AG08395 (cell line): Measurements from ENCODE around the gene IFNA16.
"Not testable (repeated sequence)": the region's sequence is repeated elsewhere in the genome, so short reads cannot be mapped to it uniquely, and the experiment has no call there.

Experiments used
- DNase-seq: peaks from one replicate; pipeline ENCODE4 v3.0.0; 2012; ENCODE audit warnings: mixed read lengths, low spot score

IFNA16 gene

GRCh38 chr9:21217211-21217610 lies at the start of gene IFNA16:
IFNA16 (minus strand) TSS chr9:21217311; CDS start chr9:21217305, 6 bp downstream.
- DNase-seq: not testable (repeated sequence)

GRCh38 chr9:21265421-21266189 lies 48.5 kb upstream of the IFNA16 start:
- no peak for DNase-seq

DNA sequence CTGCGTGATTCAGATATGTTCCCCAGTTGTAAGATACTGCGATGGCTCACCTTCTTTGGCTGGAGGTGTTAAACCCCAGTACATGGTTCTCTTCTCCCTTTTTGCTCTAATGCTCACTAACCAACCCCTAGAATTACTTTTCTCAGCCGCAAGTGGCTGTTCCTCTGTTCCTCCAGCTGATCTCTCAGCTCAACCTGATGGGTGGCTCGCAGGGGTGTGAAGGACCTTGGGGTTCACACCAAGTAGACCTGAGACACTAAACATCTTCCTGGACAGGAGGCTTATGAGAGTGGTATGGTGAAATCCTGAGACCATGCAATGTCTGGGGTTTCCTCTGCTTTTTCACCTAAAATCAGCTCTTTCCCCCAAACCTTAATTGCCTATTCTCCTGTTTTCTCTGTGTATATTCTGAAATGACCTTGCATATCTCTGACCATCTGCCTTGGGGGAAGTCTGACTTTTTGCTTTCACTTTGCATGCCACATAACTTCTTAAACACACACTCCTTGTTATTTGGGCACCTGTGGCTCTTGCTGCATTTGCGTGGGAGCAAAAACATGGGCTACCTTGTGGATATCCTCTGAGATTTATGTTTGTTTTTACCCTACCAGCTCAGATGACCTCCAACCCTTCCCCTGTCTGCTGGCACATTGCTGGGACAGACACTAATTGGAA lies 38.6 kb upstream of the IFNA16 start:
- no peak for DNase-seq

GRCh38 chr9:21252721-21253547 lies 35.8 kb upstream of the IFNA16 start:
- peak; percentile 44 for DNase-seq

DNA sequence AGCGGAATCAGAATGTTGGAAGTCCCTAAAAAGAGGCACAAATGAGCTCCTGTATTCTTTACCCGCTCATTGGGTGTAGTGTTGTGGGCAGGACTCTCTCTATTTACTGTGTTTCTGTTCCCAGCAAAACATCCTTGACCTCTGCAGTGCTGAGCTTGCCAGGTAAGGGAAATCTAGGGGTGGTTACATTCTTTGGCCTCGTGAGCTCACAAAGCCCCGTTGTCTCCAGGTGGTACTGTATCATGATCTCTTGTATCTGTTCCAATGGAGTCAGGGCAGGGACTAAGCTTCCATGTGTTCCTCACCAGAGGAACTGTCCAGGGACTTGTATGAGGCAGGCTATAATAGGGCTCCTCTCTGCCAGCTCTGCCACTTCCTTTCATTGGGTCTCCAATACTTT lies 34.5 kb upstream of the IFNA16 start:
- DNase-seq: no peak

GRCh38 chr9:21251190-21251589 lies 34.1 kb upstream of the IFNA16 start:
- DNase-seq: no peak

DNA sequence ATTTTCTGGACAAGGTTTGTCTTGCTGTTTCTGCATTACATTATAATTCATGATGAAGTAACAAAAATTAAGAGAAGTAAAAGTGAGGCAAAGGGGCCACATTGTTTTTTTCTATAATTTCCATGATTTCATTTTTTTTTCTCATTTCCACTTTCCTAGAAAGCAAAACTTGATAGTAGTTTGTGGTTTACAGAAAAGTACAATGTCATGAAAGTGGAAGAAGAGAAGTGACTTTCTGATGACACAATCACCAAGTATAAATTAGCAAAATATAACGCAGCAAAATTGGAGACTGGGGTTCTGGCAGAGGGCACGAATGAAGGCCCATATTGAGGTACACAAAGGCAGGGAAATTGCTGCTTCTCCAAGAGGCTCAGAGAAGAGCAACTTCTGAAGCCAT lies 27.7 kb upstream of the IFNA16 start:
- DNase-seq: no peak

DNA sequence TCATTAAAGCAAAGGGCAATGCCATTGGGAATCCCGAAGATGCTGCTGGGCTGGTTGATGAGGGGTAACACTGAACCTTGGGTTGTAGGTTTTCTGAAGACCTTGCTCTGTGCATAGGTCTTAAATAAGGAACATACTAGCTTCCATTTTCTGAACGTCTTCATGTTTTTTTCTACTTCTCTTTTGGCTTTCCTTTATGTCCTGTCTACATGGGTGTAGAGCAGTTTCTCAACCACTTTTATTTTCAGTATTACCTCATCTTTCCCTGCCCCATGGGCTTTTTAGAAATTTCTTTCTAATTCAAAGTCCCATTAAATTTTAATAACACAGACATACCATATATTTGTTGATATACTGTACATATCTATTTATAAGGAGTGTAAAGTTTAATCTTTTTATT lies 22.8 kb upstream of the IFNA16 start, which contains the start of gene IFNA14:
Gene IFNA14 (minus strand): TSS at position 95 of the 400 bp plus-strand sequence. CDS start 70 bp downstream, at position 25.
- no peak for DNase-seq

DNA sequence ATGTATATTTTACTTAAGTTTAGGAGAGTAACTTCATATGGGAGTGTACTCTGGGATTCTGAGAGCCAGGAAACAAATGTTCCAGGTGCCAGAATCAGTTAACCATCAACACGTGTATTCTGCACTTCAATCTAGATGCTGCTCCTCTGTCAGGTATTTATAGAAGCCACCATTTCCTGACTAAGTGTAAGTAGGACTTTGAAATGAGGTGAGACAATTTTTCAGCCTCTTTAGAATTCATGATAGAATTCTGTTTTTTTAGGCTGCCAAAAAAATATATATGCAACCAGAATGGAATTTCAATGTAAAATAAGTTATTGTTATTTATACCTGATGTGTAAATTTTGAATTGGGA lies 19.2 kb upstream of the IFNA16 start:
- DNase-seq: not testable (repeated sequence)

DNA sequence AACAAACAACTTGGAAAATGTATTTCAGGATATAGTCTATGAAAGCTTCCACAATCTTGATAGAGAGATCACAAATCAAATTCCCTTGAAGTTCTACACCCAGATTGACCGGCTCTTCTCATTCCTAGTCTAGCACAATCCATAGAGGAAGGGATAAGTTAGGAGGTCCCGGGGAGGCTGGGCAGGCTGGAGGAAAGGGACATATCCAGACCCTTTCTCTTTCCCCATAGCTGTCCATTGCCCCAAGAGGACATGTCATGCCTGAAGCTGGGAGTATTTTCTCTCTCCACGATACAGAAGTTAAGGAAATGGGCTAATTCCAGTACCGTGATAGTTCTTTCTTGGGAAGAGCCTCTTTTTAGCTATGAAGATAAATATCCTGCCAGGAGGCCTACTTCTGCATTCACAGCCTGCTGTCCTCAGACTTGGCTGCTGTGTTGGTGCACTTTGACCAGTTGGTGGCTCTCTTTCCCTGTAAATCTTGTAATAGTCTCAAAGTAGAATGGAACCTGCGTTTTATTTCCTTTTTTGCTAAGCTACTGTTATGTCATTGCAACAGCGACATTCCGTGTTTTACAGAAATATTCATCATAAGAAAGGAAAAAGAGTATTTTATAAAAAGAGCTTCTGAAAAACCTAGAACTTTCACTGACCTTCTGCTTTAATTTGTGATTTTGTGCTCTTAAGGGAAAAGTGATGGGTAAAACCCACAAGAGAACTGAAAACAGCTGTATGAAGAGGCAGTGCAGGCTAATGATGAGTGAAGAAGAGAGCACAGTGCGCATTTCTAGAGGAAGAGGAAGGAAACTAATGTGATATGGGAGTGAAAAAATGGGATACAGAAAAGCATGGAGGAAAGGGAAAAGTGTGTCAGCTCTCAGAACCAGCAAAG lies 18.6 kb upstream of the IFNA16 start:
- peak; percentile 41 for DNase-seq

- DNase-seq: no peak
These were observed 17.1 kb upstream of the IFNA16 start for GRCh38 chr9:21234153-21234687.

- no peak for DNase-seq
These were observed 16.1 kb upstream of the IFNA16 start for GRCh38 chr9:21233258-21233657.

DNA sequence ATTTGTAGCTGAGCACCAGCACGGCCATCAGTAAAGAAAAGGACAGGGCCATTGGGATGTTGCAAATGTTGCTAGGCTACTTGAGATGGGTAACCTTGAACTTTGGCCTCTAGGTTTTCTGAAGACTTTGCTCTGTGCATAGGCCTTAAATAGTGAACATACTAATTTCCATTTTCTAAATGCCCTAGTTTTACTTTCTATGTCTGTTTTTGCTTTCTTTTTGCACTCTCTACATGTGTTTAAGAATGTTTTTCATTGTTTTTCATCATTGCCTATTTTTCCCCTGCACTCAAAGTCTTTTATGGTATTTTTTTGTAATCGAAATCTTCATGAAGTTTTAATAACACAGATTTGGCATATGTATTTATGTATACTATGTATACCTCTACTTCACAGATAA lies 11.0 kb upstream of the IFNA16 start, which contains the start of gene IFNA17:
Gene IFNA17 (minus strand): TSS at position 101 of the 400 bp plus-strand sequence. CDS start 49 bp downstream, at position 52.
- no peak for DNase-seq

- DNase-seq: peak; percentile 4
These were observed 3.4 kb downstream of the IFNA16 start for GRCh38 chr9:21213411-21214326.

DNA sequence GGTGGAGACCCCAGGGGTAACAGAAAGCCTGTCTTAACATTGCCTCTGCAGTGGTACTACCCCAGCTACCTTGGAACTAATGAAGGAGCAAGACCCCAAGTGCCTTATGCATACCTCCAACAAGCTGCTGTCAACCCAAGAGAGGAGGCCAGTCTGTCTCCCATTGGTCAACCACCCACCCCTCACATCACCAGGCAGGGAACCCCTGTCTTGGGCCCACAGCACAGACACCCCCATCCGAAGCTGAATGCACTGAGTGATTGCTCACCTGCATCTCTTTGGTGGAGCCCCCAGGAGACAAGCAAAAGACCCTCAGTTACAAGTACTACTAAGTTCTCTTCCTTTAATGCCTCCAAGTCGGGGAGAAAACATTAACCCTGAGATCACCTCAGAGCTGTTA lies 5.0 kb downstream of the IFNA16 start:
- DNase-seq: not testable (repeated sequence)

GRCh38 chr9:21210782-21211181 lies 6.3 kb downstream of the IFNA16 start:
- DNase-seq: not testable (repeated sequence)

- DNase-seq: no peak
These were observed 6.8 kb downstream of the IFNA16 start for GRCh38 chr9:21210311-21210710.

DNA sequence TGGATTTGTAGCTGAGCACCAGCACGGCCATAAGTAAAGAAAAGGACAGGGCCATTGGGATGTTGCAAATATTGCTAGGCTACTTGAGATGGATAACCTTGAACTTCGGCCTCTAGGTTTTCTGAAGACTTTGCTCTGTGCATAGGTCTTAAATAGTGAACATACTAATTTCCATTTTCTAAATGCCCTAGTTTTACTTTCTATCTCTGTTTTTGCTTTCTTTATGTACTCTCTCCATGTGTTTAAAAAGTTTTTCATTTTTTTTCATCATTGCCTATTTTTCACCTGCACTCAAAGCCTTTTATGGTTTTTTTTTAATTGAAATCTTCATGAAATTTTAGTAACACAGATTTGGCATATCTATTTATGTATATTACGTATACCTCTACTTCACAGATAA lies 10.1 kb downstream of the IFNA16 start, which contains the start of gene IFNA10:
Gene IFNA10 (minus strand): TSS at position 101 of the 400 bp plus-strand sequence. CDS start 46 bp downstream, at position 55.
- DNase-seq: not testable (repeated sequence)

DNA sequence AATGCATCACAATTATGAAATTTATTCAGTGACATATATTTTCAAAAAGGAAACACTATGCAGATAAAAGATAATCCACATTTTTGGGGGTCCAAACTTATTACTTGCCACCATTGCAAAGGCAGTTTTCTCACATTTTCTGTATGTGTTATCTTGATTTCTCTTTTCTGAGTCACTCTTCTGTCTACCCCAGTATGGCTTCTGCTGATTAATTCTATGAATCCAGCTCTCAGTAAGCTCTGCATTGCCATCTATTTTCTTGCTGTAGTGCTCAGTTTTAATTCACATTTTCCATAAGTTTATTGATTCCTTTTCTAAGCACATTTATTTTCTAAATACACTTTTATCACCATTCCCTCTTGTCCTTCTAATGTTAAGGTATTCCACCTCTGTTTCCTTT lies 11.9 kb downstream of the IFNA16 start:
- no peak for DNase-seq

GRCh38 chr9:21202105-21202504 lies 15.0 kb downstream of the IFNA16 start, which contains the start of gene IFNA7:
IFNA7 (minus strand) TSS chr9:21202205; CDS start chr9:21202165, 40 bp downstream.
- DNase-seq: not testable (repeated sequence)
